GM20000 (cell line): ENCODE results near the gene ZKSCAN1.

Experiments
- DNase-seq: peaks from one replicate; pipeline ENCODE4 v3.0.0; 2012; ENCODE audit warnings: low spot score
- CTCF ChIP-seq: IDR thresholded peaks from 2 replicates; pipeline ENCODE4 v1.5.1; 2012; ENCODE audit warnings: mild to moderate bottlenecking, control low read depth; ENCODE audit errors: extremely low read depth, missing control alignments

Gene ZKSCAN1

GRCh38 chr7:100075418-100075817, 60.0 kb downstream of the ZKSCAN1 start:
- DNase-seq = no peak
- TF ChIP-seq CTCF = no peak

- no peak for TF ChIP-seq CTCF
- no peak for DNase-seq
These were observed 61.8 kb downstream of the ZKSCAN1 start for GRCh38 chr7:100077205-100077604.

GRCh38 chr7:100079024-100079560, 63.7 kb downstream of the ZKSCAN1 start:
- no peak for DNase-seq
- no peak for TF ChIP-seq CTCF

- no peak for DNase-seq
- no peak for TF ChIP-seq CTCF
These were observed 65.6 kb downstream of the ZKSCAN1 start for GRCh38 chr7:100080907-100081534.

- peak; percentile 96 for DNase-seq
- peak; percentile 90 for TF ChIP-seq CTCF
These were observed 66.2 kb downstream of the ZKSCAN1 start, which contains the start of gene ZNF3 for GRCh38 chr7:100081535-100082102. Gene ZNF3 (minus strand): TSS chr7:100081723. CDS start chr7:100077357, 4,366 bp downstream.

GRCh38 chr7:100082978-100083377, 67.6 kb downstream of the ZKSCAN1 start:
- no peak for TF ChIP-seq CTCF
- DNase-seq = no peak

GRCh38 chr7:100085515-100085914, 70.1 kb downstream of the ZKSCAN1 start:
- TF ChIP-seq CTCF = no peak
- DNase-seq = no peak
